Measurements from ENCODE around the gene CD22.
"Not testable (repeated sequence)": the region's sequence is repeated elsewhere in the genome, so short reads cannot be mapped to it uniquely, and the experiment has no call there.

GRCh38 chr19:35285465-35285864 is 43.5 kb upstream of the CD22 start:
- TF ChIP-seq POLR2A, CTCF (IDR thresholded peaks at IDR 0.05): not testable (repeated sequence)
